Skeletal muscle satellite cell (primary cell): ENCODE measurements around the gene CEP152.

Source experiments
- H3K27me3 ChIP-seq: 2 replicates; pipeline ENCODE4 v1.7.0; 2013; ENCODE audit warnings: low read length; ENCODE audit not compliant: control insufficient read depth, insufficient read depth
- H3K36me3 ChIP-seq: 2 replicates; pipeline ENCODE4 v1.7.0; 2013; ENCODE audit warnings: mild to moderate bottlenecking, control low read depth, low read length; ENCODE audit not compliant: insufficient read depth
- H3K4me1 ChIP-seq: 2 replicates; pipeline ENCODE4 v1.7.0; 2013; ENCODE audit warnings: low read length; ENCODE audit not compliant: control insufficient read depth, insufficient read depth
- H3K4me2 ChIP-seq: 2 replicates; pipeline ENCODE4 v1.7.0; 2013; ENCODE audit warnings: mild to moderate bottlenecking, low read length
- H3K4me3 ChIP-seq: 2 replicates; pipeline ENCODE4 v1.7.0; 2013; ENCODE audit warnings: low read length
- H3K9ac ChIP-seq: 2 replicates; pipeline ENCODE4 v1.7.0; 2013; ENCODE audit warnings: mild to moderate bottlenecking, low read depth, low read length, moderate library complexity
- H3K9me3 ChIP-seq: replicated peaks from 2 replicates; pipeline ENCODE4 v1.7.0; 2013; ENCODE audit warnings: mild to moderate bottlenecking, control low read depth, low read length

Gene CEP152

GRCh38 chr15:48761393-48762158 lies 49.3 kb downstream of the CEP152 start:
- no peaks in the 10 kb centered on the region for H3K27me3 ChIP-seq
- no peak overlapping the region for H3K4me2 ChIP-seq
- no peak overlapping the region for H3K9ac ChIP-seq
- H3K36me3 ChIP-seq, result peaks cover 18% of the 10 kb centered on the region
- no peaks in the 10 kb centered on the region for H3K4me1 ChIP-seq
- H3K9me3 ChIP-seq, result no peaks in the 10 kb centered on the region
- no peak overlapping the region for H3K4me3 ChIP-seq

GRCh38 chr15:48759921-48760320 lies 50.9 kb downstream of the CEP152 start:
- Histone ChIP-seq H3K9ac (no peak overlapping the region), H3K27me3 (no peaks in the 10 kb centered on the region), H3K9me3 (no peaks in the 10 kb centered on the region), H3K4me3 (no peak overlapping the region), H3K4me2 (no peak overlapping the region), H3K4me1 (no peaks in the 10 kb centered on the region), H3K36me3 (peaks cover 12% of the 10 kb centered on the region)

GRCh38 chr15:48757661-48758060 lies 53.2 kb downstream of the CEP152 start:
- Histone ChIP-seq H3K27me3 (no peaks in the 10 kb centered on the region), H3K4me2 (no peak overlapping the region), H3K9me3 (no peaks in the 10 kb centered on the region), H3K36me3 (peaks cover 5% of the 10 kb centered on the region), H3K4me1 (no peaks in the 10 kb centered on the region), H3K9ac (no peak overlapping the region), H3K4me3 (no peak overlapping the region)

- Histone ChIP-seq H3K36me3 (no peaks in the 10 kb centered on the region), H3K4me3 (no peak overlapping the region), H3K4me1 (no peaks in the 10 kb centered on the region), H3K27me3 (no peaks in the 10 kb centered on the region), H3K9me3 (no peaks in the 10 kb centered on the region), H3K9ac (no peak overlapping the region), H3K4me2 (no peak overlapping the region)
Observed at GRCh38 chr15:48754011-48754410, 56.9 kb downstream of the CEP152 start.

GRCh38 chr15:48751595-48751994 lies 59.3 kb downstream of the CEP152 start:
- no peak overlapping the region for H3K4me3 ChIP-seq
- no peaks in the 10 kb centered on the region for H3K36me3 ChIP-seq
- no peaks in the 10 kb centered on the region for H3K4me1 ChIP-seq
- no peak overlapping the region for H3K4me2 ChIP-seq
- H3K9ac ChIP-seq, result no peak overlapping the region
- no peaks in the 10 kb centered on the region for H3K27me3 ChIP-seq
- H3K9me3 ChIP-seq, result no peaks in the 10 kb centered on the region

- H3K9me3 ChIP-seq, result no peaks in the 10 kb centered on the region
- H3K4me3 ChIP-seq, result no peak overlapping the region
- H3K9ac ChIP-seq, result no peak overlapping the region
- H3K36me3 ChIP-seq, result no peaks in the 10 kb centered on the region
- no peaks in the 10 kb centered on the region for H3K4me1 ChIP-seq
- H3K4me2 ChIP-seq, result no peak overlapping the region
- H3K27me3 ChIP-seq, result no peaks in the 10 kb centered on the region
Observed at GRCh38 chr15:48748535-48748934, 62.3 kb downstream of the CEP152 start.

GRCh38 chr15:48733615-48734014 lies 77.3 kb downstream of the CEP152 start:
- peaks cover 3% of the 10 kb centered on the region for H3K36me3 ChIP-seq
- H3K27me3 ChIP-seq, result no peaks in the 10 kb centered on the region
- H3K4me2 ChIP-seq, result no peak overlapping the region
- no peak overlapping the region for H3K9ac ChIP-seq
- H3K9me3 ChIP-seq, result no peaks in the 10 kb centered on the region
- H3K4me3 ChIP-seq, result no peak overlapping the region
- H3K4me1 ChIP-seq, result no peaks in the 10 kb centered on the region

GRCh38 chr15:48730506-48730905 lies 80.4 kb downstream of the CEP152 start:
- Histone ChIP-seq H3K9me3 (no peaks in the 10 kb centered on the region), H3K4me2 (no peak overlapping the region), H3K9ac (no peak overlapping the region), H3K36me3 (no peaks in the 10 kb centered on the region), H3K4me3 (no peak overlapping the region), H3K27me3 (no peaks in the 10 kb centered on the region), H3K4me1 (no peaks in the 10 kb centered on the region)

GRCh38 chr15:48723969-48724368 lies 86.9 kb downstream of the CEP152 start:
- H3K36me3 ChIP-seq, result no peaks in the 10 kb centered on the region
- no peak overlapping the region for H3K4me2 ChIP-seq
- H3K4me1 ChIP-seq, result peaks cover 18% of the 10 kb centered on the region
- no peak overlapping the region for H3K9ac ChIP-seq
- H3K4me3 ChIP-seq, result no peak overlapping the region
- H3K27me3 ChIP-seq, result no peaks in the 10 kb centered on the region
- no peaks in the 10 kb centered on the region for H3K9me3 ChIP-seq

- H3K9me3 ChIP-seq, result no peaks in the 10 kb centered on the region
- H3K4me1 ChIP-seq, result peaks cover 21% of the 10 kb centered on the region
- H3K27me3 ChIP-seq, result no peaks in the 10 kb centered on the region
- no peak overlapping the region for H3K9ac ChIP-seq
- no peaks in the 10 kb centered on the region for H3K36me3 ChIP-seq
- H3K4me2 ChIP-seq, result peak overlapping the region; percentile 49
- no peak overlapping the region for H3K4me3 ChIP-seq
Observed at GRCh38 chr15:48722764-48723661, 87.9 kb downstream of the CEP152 start.

GRCh38 chr15:48721061-48721810 lies 89.6 kb downstream of the CEP152 start:
- no peaks in the 10 kb centered on the region for H3K36me3 ChIP-seq
- no peaks in the 10 kb centered on the region for H3K27me3 ChIP-seq
- no peaks in the 10 kb centered on the region for H3K9me3 ChIP-seq
- H3K9ac ChIP-seq, result no peak overlapping the region
- peaks cover 21% of the 10 kb centered on the region for H3K4me1 ChIP-seq
- H3K4me3 ChIP-seq, result no peak overlapping the region
- H3K4me2 ChIP-seq, result no peak overlapping the region
